Loucy (cell line): ENCODE measurements around the gene HBB.

Experiments
- H2AFZ ChIP-seq: fragments of 200-600 bp; sonication (generic); 2 replicates; pipeline ENCODE4 v1.6.0; 2016; ENCODE audit warnings: antibody characterized with exemption, mild to moderate bottlenecking, low read length, moderate library complexity
- H3F3A ChIP-seq: fragments of 200-600 bp; 2 replicates; pipeline ENCODE4 v1.6.0; 2016; ENCODE audit warnings: antibody characterized with exemption, low read depth, mild to moderate bottlenecking
- H3K27me3 ChIP-seq: fragments of 200-600 bp; sonication (generic); 2 replicates; pipeline ENCODE4 v1.6.1; 2014; ENCODE audit warnings: low read length, mild to moderate bottlenecking; ENCODE audit not compliant: insufficient read depth, poor library complexity, severe bottlenecking
- H3K36me3 ChIP-seq: fragments of 200-600 bp; sonication (generic); 2 replicates; pipeline ENCODE4 v1.6.1; 2016; ENCODE audit warnings: low read length; ENCODE audit not compliant: insufficient read depth
- H3K4me1 ChIP-seq: fragments of 200-600 bp; sonication (generic); 2 replicates; pipeline ENCODE4 v1.5.1; 2014; ENCODE audit warnings: low read length, mild to moderate bottlenecking; ENCODE audit not compliant: insufficient read depth, poor library complexity, severe bottlenecking
- H3K4me2 ChIP-seq: fragments of 200-600 bp; sonication (generic); 2 replicates; pipeline ENCODE4 v1.6.0; 2014; ENCODE audit warnings: antibody characterized with exemption, low read length, low read depth, mild to moderate bottlenecking; ENCODE audit not compliant: poor library complexity, severe bottlenecking
- H3K4me3 ChIP-seq: fragments of 200-600 bp; sonication (generic); 2 replicates; pipeline ENCODE4 v1.5.1; 2014; ENCODE audit warnings: low read length, mild to moderate bottlenecking, mixed read lengths; ENCODE audit not compliant: poor library complexity, severe bottlenecking
- H3K79me2 ChIP-seq: fragments of 200-600 bp; sonication (generic); 2 replicates; pipeline ENCODE4 v1.6.1; 2014; ENCODE audit warnings: low read length; ENCODE audit not compliant: insufficient read depth
- H3K9ac ChIP-seq: fragments of 200-600 bp; sonication (generic); 2 replicates; pipeline ENCODE4 v1.6.0; 2014; ENCODE audit warnings: mild to moderate bottlenecking, low read depth, low read length, moderate library complexity; ENCODE audit not compliant: poor library complexity, severe bottlenecking
- H3K9me2 ChIP-seq: fragments of 200-600 bp; sonication (generic); replicated peaks from 2 replicates; pipeline ENCODE4 v1.6.1; 2016; ENCODE audit warnings: low read depth, low read length, mixed read lengths
- H3K9me3 ChIP-seq: fragments of 200-600 bp; sonication (generic); 2 replicates; pipeline ENCODE4 v1.6.1; 2014; ENCODE audit warnings: mild to moderate bottlenecking, antibody characterized with exemption, low read length, low read depth; ENCODE audit not compliant: insufficient read depth
- H4K20me1 ChIP-seq: fragments of 200-600 bp; sonication (generic); 2 replicates; pipeline ENCODE4 v1.6.0; 2014; ENCODE audit warnings: antibody characterized with exemption, low read length, mild to moderate bottlenecking; ENCODE audit not compliant: insufficient read depth, poor library complexity, severe bottlenecking
- CTCF ChIP-seq: fragments of 200-600 bp; sonication (generic); conservative IDR thresholded peaks from 2 replicates; pipeline ENCODE4 v1.5.1; 2014; ENCODE audit warnings: mild to moderate bottlenecking, antibody characterized with exemption, low read length
- EZH2phosphoT487 ChIP-seq: fragments of 200-600 bp; IDR thresholded peaks from 2 replicates; pipeline ENCODE4 v1.6.1; 2018; ENCODE audit warnings: antibody characterized with exemption, mild to moderate bottlenecking, moderate library complexity, borderline replicate concordance

HBB gene

GRCh38 chr11:5203366-5203765 is 23.5 kb downstream of the HBB start:
- TF ChIP-seq EZH2phosphoT487 (no peak), CTCF (no peak)
- Histone ChIP-seq H3K4me3 (no peak overlapping the region), H2AFZ (no peak overlapping the region), H3K4me1 (no peaks in the 10 kb centered on the region), H3K4me2 (no peak overlapping the region), H3K27me3 (no peaks in the 10 kb centered on the region), H3K36me3 (no peaks in the 10 kb centered on the region), H4K20me1 (no peaks in the 10 kb centered on the region), H3K9me2 (no peaks in the 10 kb centered on the region), H3K9ac (no peak overlapping the region), H3F3A (no peaks in the 10 kb centered on the region), H3K79me2 (no peaks in the 10 kb centered on the region), H3K9me3 (no peaks in the 10 kb centered on the region)

GRCh38 chr11:5200582-5200981 is 26.3 kb downstream of the HBB start, which contains the start of gene OR51V1:
TSS of gene OR51V1 (minus strand) at chr11:5200682. CDS start at chr11:5200682, 0 bp downstream.
- H3F3A ChIP-seq: no peaks in the 10 kb centered on the region
- H2AFZ ChIP-seq: no peak within 1 kb of the TSS
- H3K36me3 ChIP-seq: no peaks in the 10 kb centered on the region
- H3K9me3 ChIP-seq: no peaks in the 10 kb centered on the region
- no peak within 1 kb of the TSS for H3K4me3 ChIP-seq
- H3K4me2 ChIP-seq: no peak within 1 kb of the TSS
- no peak for TF ChIP-seq EZH2phosphoT487
- TF ChIP-seq CTCF: no peak
- H3K9ac ChIP-seq: no peak within 1 kb of the TSS
- no peaks in the 10 kb centered on the region for H4K20me1 ChIP-seq
- no peaks in the 10 kb centered on the region for H3K4me1 ChIP-seq
- no peaks in the 10 kb centered on the region for H3K79me2 ChIP-seq
- H3K9me2 ChIP-seq: no peaks in the 10 kb centered on the region
- H3K27me3 ChIP-seq: no peaks in the 10 kb centered on the region

GRCh38 chr11:5198285-5198684 is 28.6 kb downstream of the HBB start:
- Histone ChIP-seq H4K20me1 (no peaks in the 10 kb centered on the region), H3K36me3 (no peaks in the 10 kb centered on the region), H3K9ac (no peak overlapping the region), H3F3A (no peaks in the 10 kb centered on the region), H3K9me3 (no peaks in the 10 kb centered on the region), H3K9me2 (no peaks in the 10 kb centered on the region), H3K4me3 (no peak overlapping the region), H3K4me1 (no peaks in the 10 kb centered on the region), H3K4me2 (no peak overlapping the region), H3K27me3 (no peaks in the 10 kb centered on the region), H2AFZ (no peak overlapping the region), H3K79me2 (no peaks in the 10 kb centered on the region)
- TF ChIP-seq CTCF (no peak), EZH2phosphoT487 (no peak)
